Dedifferentiated amniotic fluid mesenchymal stem cell (primary cell): ENCODE measurements around the gene MYBPC2.

Experiments used
- DNase-seq: peaks from one replicate; pipeline ENCODE4 v3.0.0-alpha.2; 2016; ENCODE audit errors: extremely low spot score

Gene MYBPC2

DNA sequence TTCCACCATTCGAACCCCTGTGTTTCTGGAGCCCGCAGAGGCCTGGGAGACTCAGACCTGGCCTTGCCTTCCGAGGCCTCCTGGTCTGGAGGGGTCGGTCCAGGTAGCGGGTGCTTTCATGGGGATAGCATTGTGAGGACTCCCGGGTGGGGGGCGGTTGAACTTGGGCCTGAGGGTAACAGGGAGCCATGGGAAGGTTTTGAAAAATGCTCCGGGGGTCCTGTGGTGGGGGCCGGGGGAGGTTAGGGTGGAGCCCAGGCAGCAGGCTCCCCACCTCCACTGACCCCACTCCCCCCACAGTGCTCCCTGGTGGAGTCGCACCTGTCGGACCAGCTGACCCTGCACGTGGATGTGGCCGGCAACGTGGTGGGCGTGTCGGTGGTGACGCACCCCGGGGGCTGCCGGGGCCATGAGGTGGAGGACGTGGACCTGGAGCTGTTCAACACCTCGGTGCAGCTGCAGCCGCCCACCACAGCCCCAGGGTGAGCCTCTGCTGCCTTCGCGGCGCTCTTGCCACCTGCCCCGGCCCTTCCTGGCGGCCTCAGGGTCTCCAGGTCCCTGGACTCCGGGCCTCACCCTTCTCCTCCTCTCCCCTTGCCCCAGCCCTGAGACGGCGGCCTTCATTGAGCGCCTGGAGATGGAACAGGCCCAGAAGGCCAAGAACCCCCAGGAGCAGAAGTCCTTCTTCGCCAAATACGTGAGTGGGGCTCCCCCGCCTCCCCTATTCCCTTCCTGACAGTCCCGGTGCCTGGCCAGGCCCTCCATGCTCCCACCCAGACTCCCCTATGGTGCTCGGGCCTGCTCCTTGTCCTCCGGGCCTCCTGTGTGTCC, 47.8 kb downstream of the MYBPC2 start:
- DNase-seq, result no peak

- DNase-seq, result no peak
Measured at GRCh38 chr19:50481351-50482149, 48.9 kb downstream of the MYBPC2 start.

DNA sequence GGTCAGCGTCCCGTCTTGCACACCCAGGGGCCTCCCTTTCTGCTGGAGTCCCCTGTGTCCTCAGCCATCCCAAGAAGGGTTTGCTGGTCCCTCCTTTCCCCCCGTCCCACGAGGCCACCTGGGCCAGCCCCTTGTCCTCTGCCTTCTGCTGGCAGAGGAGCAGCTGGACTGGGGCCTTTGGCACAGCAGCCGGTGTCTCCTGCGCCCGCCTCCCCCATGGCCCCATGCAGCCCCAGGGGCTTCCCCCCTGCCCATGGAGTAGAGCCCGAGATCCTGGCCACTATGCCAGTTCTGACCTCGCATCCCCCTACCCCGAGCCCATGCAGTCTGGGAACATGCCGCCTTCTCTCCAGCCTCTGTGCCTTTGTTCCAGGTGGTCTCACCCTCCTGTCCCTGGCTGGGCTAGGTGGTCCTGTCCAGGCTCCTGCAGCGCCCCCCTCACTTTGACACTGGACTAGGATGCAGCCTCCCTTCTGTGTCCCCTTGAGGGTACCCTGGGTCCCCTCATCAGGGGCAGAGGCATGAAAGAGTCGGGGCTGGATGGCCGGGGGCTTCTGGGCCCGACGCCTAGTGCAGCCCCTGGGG, 49.7 kb downstream of the MYBPC2 start:
- DNase-seq, result no peak

DNA sequence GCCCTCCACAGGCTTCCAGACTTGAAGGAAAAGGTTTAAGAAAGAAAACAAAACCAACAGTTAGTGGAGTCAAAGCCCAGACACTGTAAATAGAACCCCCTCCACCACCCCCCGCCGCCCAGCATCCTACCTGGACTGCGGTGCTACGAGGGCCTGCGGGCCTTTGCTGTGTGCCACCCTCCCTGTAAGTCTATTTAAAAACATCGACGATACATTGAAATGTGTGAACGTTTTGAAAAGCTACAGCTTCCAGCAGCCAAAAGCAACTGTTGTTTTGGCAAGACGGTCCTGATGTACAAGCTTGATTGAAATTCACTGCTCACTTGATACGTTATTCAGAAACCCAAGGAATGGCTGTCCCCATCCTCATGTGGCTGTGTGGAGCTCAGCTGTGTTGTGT, 50.2 kb downstream of the MYBPC2 start:
- no peak for DNase-seq

DNA sequence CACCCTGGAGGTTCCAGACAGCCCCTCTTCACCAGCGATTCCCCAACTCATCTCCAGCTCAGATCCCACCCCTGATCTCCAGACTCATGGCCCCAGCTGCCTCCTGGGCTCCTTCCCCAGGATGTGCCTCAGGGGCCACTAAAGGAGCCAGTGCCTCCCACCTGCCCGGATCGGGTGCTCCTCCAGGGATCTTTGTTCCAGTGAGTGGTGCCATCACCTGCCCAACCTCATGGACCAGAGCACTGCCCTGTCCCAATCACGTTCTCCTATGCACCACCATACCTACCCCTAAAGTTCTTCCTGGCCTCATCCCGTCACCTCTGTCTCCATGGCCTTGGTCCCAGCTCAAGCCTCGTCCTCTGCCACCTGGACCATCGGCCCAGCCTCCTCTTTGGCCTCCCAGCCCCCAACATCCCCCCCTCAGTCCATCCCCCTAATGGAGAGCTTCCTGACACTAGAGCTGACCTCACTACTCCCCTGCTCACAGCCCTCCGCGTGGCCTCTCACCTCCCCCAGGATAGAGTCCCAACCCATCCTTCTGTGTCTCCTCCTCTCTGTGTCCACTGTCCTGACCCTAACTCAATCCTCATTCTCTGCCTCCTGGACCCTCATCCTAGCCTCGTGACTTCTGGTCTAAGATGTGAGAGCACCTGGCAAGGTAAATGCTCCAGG, 52.7 kb downstream of the MYBPC2 start:
- DNase-seq, result no peak

DNA sequence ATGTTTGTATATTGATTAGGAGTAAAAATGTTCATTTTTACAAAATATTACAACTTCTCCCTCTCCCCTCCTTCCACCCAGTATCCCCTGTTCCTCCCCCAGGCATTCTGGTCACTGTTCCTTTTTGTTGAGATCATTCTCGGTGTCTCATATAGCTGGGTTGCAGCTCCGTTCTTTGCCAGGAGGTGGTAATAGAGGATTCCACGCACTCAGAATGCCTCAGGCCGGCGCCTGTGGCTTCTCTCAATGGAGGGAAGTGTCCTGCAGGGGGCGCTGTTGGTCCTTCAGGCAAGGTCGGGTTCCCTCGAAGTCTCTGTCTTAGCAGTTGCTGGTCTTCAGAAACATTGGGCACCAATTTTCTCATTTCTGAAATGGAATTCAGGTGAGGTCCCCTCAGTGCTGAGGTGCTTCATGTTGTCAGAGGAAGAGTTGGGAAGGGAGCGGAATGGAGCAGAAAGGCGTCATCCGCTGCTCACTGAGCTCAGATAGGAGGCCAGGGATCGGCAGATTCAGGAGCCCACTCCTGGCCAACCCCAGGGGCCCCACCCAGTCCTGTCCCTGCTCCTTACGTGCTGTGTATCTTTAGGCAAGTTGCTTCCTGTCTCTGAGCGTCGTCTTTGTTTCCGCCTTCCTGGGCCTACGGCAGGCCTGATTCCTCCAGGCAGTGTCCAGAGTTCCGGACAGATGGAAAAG, 54.3 kb downstream of the MYBPC2 start:
- no peak for DNase-seq

GRCh38 chr19:50488389-50489194, 55.9 kb downstream of the MYBPC2 start:
- DNase-seq, result no peak

GRCh38 chr19:50489461-50490011, 56.8 kb downstream of the MYBPC2 start:
- no peak for DNase-seq

GRCh38 chr19:50490411-50490811, 57.7 kb downstream of the MYBPC2 start:
- DNase-seq, result no peak

GRCh38 chr19:50490991-50491472, 58.3 kb downstream of the MYBPC2 start:
- no peak for DNase-seq

DNA sequence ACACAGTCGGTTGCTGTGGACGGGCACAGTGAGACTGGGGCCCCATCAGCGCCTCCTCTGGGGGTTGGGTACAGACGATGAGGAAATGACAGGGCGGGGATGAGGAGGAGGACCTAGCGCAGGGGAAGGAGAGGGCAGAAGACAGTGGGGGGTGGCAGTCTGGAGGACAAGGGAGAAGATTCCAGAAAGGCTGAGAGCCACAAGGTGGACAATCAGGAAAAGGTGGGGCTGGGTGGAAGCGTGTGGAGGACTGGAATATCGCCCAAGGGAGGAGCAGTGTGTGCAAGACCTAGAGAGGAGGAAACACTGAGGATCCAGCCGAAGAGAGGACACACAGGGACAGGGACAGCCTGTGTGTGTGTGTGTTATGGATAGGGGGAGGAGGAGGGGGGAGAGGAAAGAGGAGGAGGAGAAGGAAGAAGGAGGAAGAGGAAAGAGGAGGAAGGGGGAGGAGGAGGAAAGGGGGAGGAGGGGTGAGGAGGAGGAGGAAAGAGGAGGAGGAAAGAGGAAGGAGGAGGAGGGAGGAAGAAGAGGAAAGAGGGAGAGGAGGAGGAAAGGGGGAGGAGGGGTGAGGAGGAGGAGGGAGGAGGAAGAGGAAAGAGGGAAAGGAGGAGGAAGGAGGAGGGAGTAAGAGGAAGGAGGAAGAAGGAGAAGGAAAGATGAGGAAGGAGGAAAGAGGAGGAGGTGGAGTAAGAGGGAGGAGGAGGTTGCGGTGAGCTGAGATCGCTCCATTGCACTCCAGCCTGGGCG, 59.8 kb downstream of the MYBPC2 start:
- DNase-seq, result no peak

- no peak for DNase-seq
Measured at GRCh38 chr19:50493171-50493570, 60.5 kb downstream of the MYBPC2 start.

DNA sequence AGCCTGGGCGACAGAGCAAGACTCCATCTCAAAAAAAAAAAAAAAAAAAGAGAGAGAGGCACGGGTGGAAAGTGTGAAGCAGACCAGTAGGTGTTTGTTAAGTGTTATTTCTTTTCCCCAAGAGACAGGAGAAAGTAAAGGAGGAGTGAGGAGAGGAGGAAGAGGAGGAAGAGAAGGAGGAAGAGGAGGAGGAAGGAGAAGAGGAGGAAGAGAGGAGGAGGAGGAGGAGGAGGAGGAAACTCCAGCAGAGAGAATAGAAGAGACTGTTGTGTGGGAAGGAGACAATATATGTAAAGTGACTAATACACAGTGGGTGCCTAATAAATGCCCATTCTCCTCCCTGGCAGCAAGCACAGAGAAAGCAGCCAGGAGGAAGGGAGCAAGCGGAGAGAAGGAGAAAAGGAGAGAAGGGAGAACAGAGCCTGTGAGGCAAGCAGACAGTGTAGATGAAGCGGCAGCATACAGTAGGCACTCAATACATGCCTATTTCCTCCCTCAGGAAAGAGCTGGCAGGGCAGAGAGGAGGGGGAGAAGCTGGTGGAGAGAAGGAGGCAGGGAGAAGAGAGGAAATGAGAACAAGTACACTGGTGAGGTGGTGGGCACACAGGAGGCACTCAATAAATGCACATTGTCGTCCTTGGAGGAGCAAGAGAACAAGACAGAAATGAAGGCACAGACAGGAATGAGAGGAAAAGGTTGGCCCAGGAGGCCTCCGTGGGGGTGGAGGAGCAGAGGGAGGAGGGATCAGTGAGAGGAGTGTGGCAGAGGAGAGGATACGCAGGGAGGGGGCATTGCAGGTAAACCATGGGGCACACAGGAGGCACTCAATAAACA, 61.7 kb downstream of the MYBPC2 start:
- DNase-seq, result no peak

DNA sequence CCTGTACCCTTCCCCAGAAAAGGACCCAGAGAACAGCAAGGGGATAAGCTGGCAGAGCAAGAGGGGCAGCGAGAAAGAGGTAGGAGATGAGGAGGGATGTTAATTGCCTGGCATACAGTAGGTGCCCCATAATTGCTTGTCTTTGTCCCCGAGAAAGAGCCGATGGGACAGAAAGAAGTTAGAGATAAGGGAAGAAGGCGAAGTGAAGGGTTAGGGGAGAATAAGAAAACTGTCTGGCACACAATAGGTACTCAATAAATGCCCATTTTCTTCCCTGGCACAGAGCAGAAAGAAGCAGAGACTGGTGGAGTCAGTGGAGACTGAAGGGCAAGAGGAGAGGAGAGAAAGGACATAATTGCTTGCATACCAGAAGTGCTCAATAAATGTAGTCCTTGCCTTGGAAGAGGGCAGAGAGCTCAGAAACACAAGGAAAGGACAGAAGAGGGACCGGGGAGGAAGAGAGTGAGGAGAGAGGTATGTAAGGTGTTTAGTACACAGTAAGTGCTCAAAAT, 62.4 kb downstream of the MYBPC2 start:
- DNase-seq, result no peak

DNA sequence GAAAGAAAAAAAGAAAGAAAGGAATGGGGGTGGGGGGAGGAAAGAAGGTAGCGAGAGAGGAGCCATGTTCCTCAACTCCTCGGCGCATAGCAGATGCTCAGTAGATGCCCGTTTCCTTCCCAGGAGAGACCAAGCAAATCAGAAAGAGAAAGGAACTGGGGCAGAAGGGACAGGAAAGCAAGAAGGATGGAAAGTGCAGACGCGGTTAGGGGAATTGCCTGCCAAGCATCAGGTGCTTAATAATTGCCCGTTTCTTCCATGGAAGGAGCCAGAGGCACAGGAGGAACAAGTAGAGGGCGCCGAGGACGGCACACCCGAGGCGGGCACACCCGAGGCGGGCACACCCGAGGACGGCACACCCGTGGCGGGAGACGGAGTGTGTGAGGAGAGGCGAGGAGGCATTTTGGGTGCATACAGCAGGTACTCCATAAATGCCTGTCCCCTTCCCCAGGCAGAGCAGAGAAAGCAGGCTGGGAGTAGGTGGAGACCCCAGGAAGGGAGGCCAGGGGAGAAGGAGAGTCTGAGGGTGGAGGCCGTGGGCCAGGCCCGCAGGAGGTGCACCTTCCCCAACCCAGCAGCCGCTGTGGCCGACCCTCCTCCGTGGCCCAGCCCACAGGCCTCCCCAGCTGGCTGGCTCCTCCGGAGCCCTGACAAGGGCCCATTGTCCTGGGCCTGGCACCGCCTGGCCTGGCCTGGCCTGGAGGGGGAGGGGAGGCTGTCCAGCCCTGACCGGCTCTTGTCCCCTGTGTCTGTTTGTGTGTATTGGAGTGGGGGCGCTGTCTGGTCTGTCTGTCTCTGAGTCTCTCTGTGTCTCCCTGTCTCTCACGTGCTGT, 63.7 kb downstream of the MYBPC2 start:
- no peak for DNase-seq

GRCh38 chr19:50497022-50497405, 64.3 kb downstream of the MYBPC2 start:
- DNase-seq, result no peak
